HCT116 (cell line): Measurements from ENCODE around the gene OR14A2. TPM values are rescaled to one million over a fixed set of nuclear protein-coding genes. Genes with fewer than 3 reads are reported as not detected.

ENCODE experiments used
- ATAC-seq: fragments of 200-7000 bp; cut with Tn5 transposase; 2 replicates; pipeline ENCODE4 v1.9.1; 2020; ENCODE audit warnings: mild to moderate bottlenecking, moderate library complexity
- Bru-seq: library from RNA; stranded (reverse); fragments of 400-500 nt; gene quantifications from one replicate; lab custom pipeline; 2021; lab: Mats Ljungman, UMichigan
- BruChase-seq, 2 experiments: library from RNA; stranded (reverse); fragments of 400-500 nt; gene quantifications; one replicate each; lab custom pipeline; 2021; lab: Mats Ljungman, UMichigan
- BruUV-seq: library from RNA; stranded (reverse); fragments of 400-500 nt; replicated peaks from 2 replicates; lab custom pipeline; 2021; lab: Mats Ljungman, UMichigan
- CTCF ChIA-PET: fragments of 300-600 bp; sonication (Branson Sonifier 250); formaldehyde crosslinking; loops from one replicate; lab custom pipeline; 2021; ENCODE audit warnings: antibody characterized with exemption; lab: Charles Lee
- POLR2A ChIA-PET: fragments of 300-600, 350-600 bp; sonication (Branson Sonifier 250); formaldehyde crosslinking; loops from one replicate; lab custom pipeline; 2021; ENCODE audit warnings: antibody characterized with exemption; lab: Charles Lee
- RAD21 ChIA-PET, 2 experiments: fragments of 300-600 bp; sonication (Branson Sonifier 250); formaldehyde crosslinking; loops; one replicate each; lab custom pipeline; 2023; ENCODE audit warnings: low total read pairs in 2 of 2; ENCODE audit not compliant: uncharacterized antibody in 2 of 2, unreplicated experiment in 2 of 2, low non-redundant PET in 1 of 2; lab: Charles Lee
- DNase-seq: peaks from one replicate; pipeline ENCODE4 v3.0.0-alpha.2; 2010; ENCODE audit warnings: low read depth, low spot score
- H2AFZ ChIP-seq: fragments of 200-600 bp; shearing (Covaris generic), sonication (generic); 2 replicates; pipeline ENCODE4 v1.6.1; 2017; ENCODE audit warnings: low read depth, mixed run types, mixed read lengths, antibody characterized with exemption, low read length; ENCODE audit not compliant: poor library complexity, severe bottlenecking
- H3K27ac ChIP-seq: 2 replicates; pipeline ENCODE4 v1.5.1; 2012; ENCODE audit warnings: low read depth, low read length
- H3K27me3 ChIP-seq: fragments of 200-600 bp; sonication (generic); 2 replicates; pipeline ENCODE4 v1.6.1; 2016; ENCODE audit warnings: mixed run types, low read length, mixed read lengths; ENCODE audit not compliant: insufficient read depth
- H3K36me3 ChIP-seq, 2 experiments: fragments of 200-500 bp in 1 of 2; fragments of 200-600 bp in 1 of 2; sonication (Bioruptor generic) in 1 of 2; sonication (generic) in 1 of 2; 2 replicates each; pipeline versions ENCODE4 v1.5.1 to v1.6.1; 2014 to 2016; ENCODE audit warnings: low read length in 2 of 2, inconsistent platforms in 1 of 2, mixed read lengths in 1 of 2, mixed run types in 1 of 2; ENCODE audit not compliant: insufficient read depth in 2 of 2, control insufficient read depth in 1 of 2
- H3K4me1 ChIP-seq, 2 experiments: fragments of 200-600 bp in 1 of 2; sonication (generic) in 1 of 2; 2 replicates each; pipeline versions ENCODE4 v1.5.1 to v1.6.1; 2012 to 2017; ENCODE audit warnings: low read length in 2 of 2, inconsistent platforms in 1 of 2, mild to moderate bottlenecking in 1 of 2, mixed read lengths in 1 of 2, mixed run types in 1 of 2, moderate library complexity in 1 of 2; ENCODE audit not compliant: insufficient read depth in 2 of 2, control insufficient read depth in 1 of 2
- H3K4me2 ChIP-seq: fragments of 200-600 bp; sonication (generic); 2 replicates; pipeline ENCODE4 v1.6.1; 2017; ENCODE audit warnings: mixed run types, low read length, mixed read lengths
- H3K4me3 ChIP-seq, 2 experiments: fragments of 200-600 bp in 1 of 2; sonication (generic) in 1 of 2; replicated peaks in 1 of 2; 2 replicates each; pipeline ENCODE4 v1.5.1; 2011 to 2016; ENCODE audit warnings: low read length in 2 of 2, control low read depth in 1 of 2, low read depth in 1 of 2, mild to moderate bottlenecking in 1 of 2, mixed read lengths in 1 of 2, mixed run types in 1 of 2
- H3K79me2 ChIP-seq: fragments of 200-600 bp; sonication (generic); 2 replicates; pipeline ENCODE4 v1.6.1; 2017; ENCODE audit warnings: mild to moderate bottlenecking, mixed run types, low read length, moderate library complexity, mixed read lengths; ENCODE audit not compliant: insufficient read depth
- H3K9ac ChIP-seq: fragments of 200-600 bp; sonication (generic); 2 replicates; pipeline ENCODE4 v1.6.1; 2016; ENCODE audit warnings: low read length, mixed read lengths
- H3K9me2 ChIP-seq: fragments of 200-600 bp; sonication (generic), shearing (Covaris generic); 2 replicates; pipeline ENCODE4 v1.6.1; 2017; ENCODE audit warnings: mixed run types, mild to moderate bottlenecking, moderate library complexity; ENCODE audit not compliant: insufficient read depth
- H3K9me3 ChIP-seq, 2 experiments: fragments of 200-500 bp in 1 of 2; fragments of 200-600 bp in 1 of 2; sonication (Bioruptor generic) in 1 of 2; sonication (generic) in 1 of 2; 2 replicates each; pipeline ENCODE4 v1.6.1; 2014 to 2017; ENCODE audit warnings: low read length in 2 of 2, mixed read lengths in 2 of 2, inconsistent platforms in 1 of 2, low read depth in 1 of 2, mild to moderate bottlenecking in 1 of 2, mixed run types in 1 of 2, moderate library complexity in 1 of 2; ENCODE audit not compliant: control insufficient read depth in 1 of 2, insufficient read depth in 1 of 2
- H4K20me1 ChIP-seq: fragments of 200-600 bp; sonication (generic), shearing (Covaris generic); 2 replicates; pipeline ENCODE4 v1.6.1; 2017; ENCODE audit warnings: mixed run types, mild to moderate bottlenecking, moderate library complexity; ENCODE audit not compliant: insufficient read depth
- CBX3 ChIP-seq: IDR thresholded peaks from 2 replicates; pipeline ENCODE4 v1.6.1; 2012; ENCODE audit warnings: low read depth
- CTCF ChIP-seq, 3 experiments: fragments of 200-600 bp in 1 of 3; sonication (generic) in 1 of 3; IDR thresholded peaks in 2 of 3; conservative IDR thresholded peaks in 1 of 3; 2 replicates each; pipeline ENCODE4 v1.5.1; 2012 to 2017; ENCODE audit warnings: low read depth in 2 of 3, low read length in 2 of 3, antibody characterized with exemption in 1 of 3, borderline replicate concordance in 1 of 3, control low read depth in 1 of 3, mild to moderate bottlenecking in 1 of 3, mixed read lengths in 1 of 3, mixed run types in 1 of 3, moderate library complexity in 1 of 3; ENCODE audit not compliant: insufficient read depth in 1 of 3
- ELF1 ChIP-seq: IDR thresholded peaks from 2 replicates; pipeline ENCODE4 v1.6.1; 2012; ENCODE audit warnings: low read depth, borderline replicate concordance
- EZH2phosphoT487 ChIP-seq: fragments of 200-600 bp; IDR thresholded peaks from 2 replicates; pipeline ENCODE4 v1.6.1; 2018; ENCODE audit warnings: antibody characterized with exemption, borderline replicate concordance
- JUND ChIP-seq: IDR thresholded peaks from 2 replicates; pipeline ENCODE4 v1.6.1; 2012
- SP1 ChIP-seq: IDR thresholded peaks from 2 replicates; pipeline ENCODE4 v1.6.1; 2012; ENCODE audit warnings: low read depth
- intact Hi-C: fragments of 100-400 bp; cut with micrococcal nuclease; formaldehyde crosslinking; loops from 2 replicates; pipeline ENCODE4 v1.10.0; 2022
- long read RNA-seq: library from polyadenylated mRNA; unstranded; transcript quantifications from one replicate; pipeline ENCODE4 v2.0.0, GENCODE V29; 2021; ENCODE audit not compliant: unreplicated experiment
- polyA plus RNA-seq: library from polyadenylated mRNA; unstranded; fragments of >200 nt; gene quantifications from 2 replicates; pipeline ENCODE4 v1.2.1, GENCODE V29; 2012; ENCODE audit warnings: missing spikeins
- total RNA-seq: library from RNA; stranded (reverse); gene quantifications from one replicate; pipeline ENCODE4 v1.2.1, GENCODE V29; 2021; ENCODE audit not compliant: unreplicated experiment

The OR14A2 gene
- total RNA-seq (not detected), Bru-seq, nascent RNA (not detected), BruChase-seq, experiment 1, labeled RNA remaining after a 6-hour chase (not detected), BruChase-seq, experiment 2, labeled RNA remaining after a 2-hour chase (not detected)
- not detected in 2 replicates for polyA plus RNA-seq
- long read RNA-seq, result 0 reads

GRCh38 chr1:247748041-247748440 lies at the start of gene OR14A2:
Gene OR14A2 (minus strand): TSS chr1:247748141.
- ATAC-seq, result no peak
- CTCF ChIA-PET, result no interaction called here

More at GRCh38 chr1:247748041-247748440, at the start of gene OR14A2:
- Histone ChIP-seq H3K9me3 (peaks cover 0 to 13% of the 10 kb centered on the region in 2 experiments; a peak in 2 of 4 replicates), H3K79me2 (no peaks in the 10 kb centered on the region), H3K4me3 (no peak within 1 kb of the TSS), H3K9me2 (no peaks in the 10 kb centered on the region), H3K9ac (no peak within 1 kb of the TSS), H3K4me2 (no peak within 1 kb of the TSS), H3K4me1 (no peaks in the 10 kb centered on the region), H2AFZ (no peak within 1 kb of the TSS), H4K20me1 (no peaks in the 10 kb centered on the region), H3K27ac (no peak within 1 kb of the TSS), H3K36me3 (no peaks in the 10 kb centered on the region), H3K27me3 (no peaks in the 10 kb centered on the region)
- POLR2A ChIA-PET, result no interaction called here
- BruUV-seq, result no TSS peak
- intact Hi-C loops, result no loop called here
- DNase-seq, result no peak
- RAD21 ChIA-PET, result no interaction called here
- TF ChIP-seq CTCF (IDR thresholded peaks at IDR 0.05 in 2 of 3, conservative IDR thresholded peaks at IDR 0.05 in 1 of 3; ENCODE audit: borderline replicate concordance in 1 of 3, insufficient read depth in 1 of 3, low read depth in 2 of 3, low read length in 2 of 3) (no peak), SP1 (no peak), JUND (no peak), EZH2phosphoT487 (no peak), ELF1 (no peak), CBX3 (no peak)
